GM19324 (cell line): ENCODE data around the gene RHOU.
"Not testable (repeated sequence)": the region's sequence is repeated elsewhere in the genome, so short reads cannot be mapped to it uniquely, and the experiment has no call there.

Source experiments
- ATAC-seq: cut with Tn5 transposase; IDR thresholded peaks from one replicate; pipeline ENCODE4 v1.9.1; 2021; ENCODE audit warnings: mild to moderate bottlenecking, moderate library complexity; ENCODE audit not compliant: unreplicated experiment, low FRiP score

RHOU gene

GRCh38 chr1:228734881-228735801, at the start of gene RHOU:
TSS of gene RHOU (plus strand) at chr1:228735479. CDS start at chr1:228735743, 264 bp downstream.
- peak; percentile 85 for ATAC-seq

- no peak for ATAC-seq
Observed at GRCh38 chr1:228687587-228687986, 47.7 kb upstream of the RHOU start.

- ATAC-seq = no peak
Observed at GRCh38 chr1:228689255-228689654, 46.0 kb upstream of the RHOU start.

GRCh38 chr1:228691211-228691610, 44.1 kb upstream of the RHOU start:
- ATAC-seq = no peak

- ATAC-seq = no peak
Observed at GRCh38 chr1:228691926-228692325, 43.4 kb upstream of the RHOU start.

- not testable (repeated sequence) for ATAC-seq
Observed at GRCh38 chr1:228694447-228694846, 40.8 kb upstream of the RHOU start.

GRCh38 chr1:228695015-228695955, 40.0 kb upstream of the RHOU start:
- ATAC-seq = no peak

GRCh38 chr1:228697207-228698016, 37.9 kb upstream of the RHOU start:
- ATAC-seq = no peak

- no peak for ATAC-seq
Observed at GRCh38 chr1:228698017-228698329, 37.3 kb upstream of the RHOU start.

- no peak for ATAC-seq
Observed at GRCh38 chr1:228702433-228702832, 32.8 kb upstream of the RHOU start.

- no peak for ATAC-seq
Observed at GRCh38 chr1:228706305-228706704, 29.0 kb upstream of the RHOU start.

- no peak for ATAC-seq
Observed at GRCh38 chr1:228717081-228717480, 18.2 kb upstream of the RHOU start.

GRCh38 chr1:228721407-228721806, 13.9 kb upstream of the RHOU start:
- ATAC-seq = no peak

GRCh38 chr1:228723287-228723686, 12.0 kb upstream of the RHOU start:
- no peak for ATAC-seq

- ATAC-seq = no peak
Observed at GRCh38 chr1:228723921-228724320, 11.4 kb upstream of the RHOU start.

GRCh38 chr1:228725178-228725577, 10.1 kb upstream of the RHOU start:
- no peak for ATAC-seq

GRCh38 chr1:228727681-228728171, 7.6 kb upstream of the RHOU start:
- ATAC-seq = no peak

- no peak for ATAC-seq
Observed at GRCh38 chr1:228732426-228732825, 2.9 kb upstream of the RHOU start.

- no peak for ATAC-seq
Observed at GRCh38 chr1:228733576-228733975, 1.7 kb upstream of the RHOU start.

- ATAC-seq = peak; percentile 5
Observed at GRCh38 chr1:228735871-228736586, 750 bp downstream of the RHOU start.
